IPS-18c (cell line): ENCODE data around the gene LYPD1.
A peak's percentile ranks its signal among the peaks of the same experiment; 100 is the strongest.
"Not testable (repeated sequence)": the region's sequence is repeated elsewhere in the genome, so short reads cannot be mapped to it uniquely, and the experiment has no call there.

ENCODE experiments used
- H3K4me3 ChIP-seq: 2 replicates; pipeline ENCODE4 v1.7.0; 2013; ENCODE audit warnings: low read depth, mild to moderate bottlenecking, low read length, moderate library complexity; ENCODE audit not compliant: insufficient read depth
- H3K9me3 ChIP-seq: one replicate; pipeline ENCODE4 v1.6.1; 2013; ENCODE audit warnings: mild to moderate bottlenecking, low read length, moderate library complexity; ENCODE audit not compliant: control insufficient read depth, insufficient read depth

Gene LYPD1

GRCh38 chr2:132669908-132670495 lies at the start of gene LYPD1:
Gene LYPD1, minus strand, starts transcription at chr2:132670205. Its CDS starts 273 bp downstream, at chr2:132669932.
- peaks cover 7% of the 10 kb centered on the region for H3K9me3 ChIP-seq
- H3K4me3 ChIP-seq = peak within 1 kb of the TSS; percentile 57

GRCh38 chr2:132719480-132719879 lies 49.5 kb upstream of the LYPD1 start:
- Histone ChIP-seq H3K4me3 (no peak overlapping the region), H3K9me3 (no peaks in the 10 kb centered on the region)

- H3K4me3 ChIP-seq = no peak overlapping the region
- no peaks in the 10 kb centered on the region for H3K9me3 ChIP-seq
Observed at GRCh38 chr2:132716954-132717353, 46.9 kb upstream of the LYPD1 start.

GRCh38 chr2:132715386-132716351 lies 45.7 kb upstream of the LYPD1 start:
- Histone ChIP-seq H3K9me3 (no peaks in the 10 kb centered on the region), H3K4me3 (no peak overlapping the region)

GRCh38 chr2:132703396-132703795 lies 33.4 kb upstream of the LYPD1 start:
- Histone ChIP-seq H3K4me3 (no peak overlapping the region), H3K9me3 (no peaks in the 10 kb centered on the region)

GRCh38 chr2:132701810-132702209 lies 31.8 kb upstream of the LYPD1 start:
- H3K4me3 ChIP-seq = no peak overlapping the region
- H3K9me3 ChIP-seq = no peaks in the 10 kb centered on the region

GRCh38 chr2:132699802-132700201 lies 29.8 kb upstream of the LYPD1 start:
- not testable (repeated sequence) for H3K9me3 ChIP-seq, H3K4me3 ChIP-seq

GRCh38 chr2:132698347-132698746 lies 28.3 kb upstream of the LYPD1 start:
- H3K4me3 ChIP-seq, H3K9me3 ChIP-seq: not testable (repeated sequence)

GRCh38 chr2:132697556-132698205 lies 27.7 kb upstream of the LYPD1 start:
- Histone ChIP-seq H3K9me3 (no peaks in the 10 kb centered on the region), H3K4me3 (no peak overlapping the region)

GRCh38 chr2:132692816-132693215 lies 22.8 kb upstream of the LYPD1 start:
- no peak overlapping the region for H3K4me3 ChIP-seq
- no peaks in the 10 kb centered on the region for H3K9me3 ChIP-seq

- no peak overlapping the region for H3K4me3 ChIP-seq
- H3K9me3 ChIP-seq = no peaks in the 10 kb centered on the region
Observed at GRCh38 chr2:132691556-132691955, 21.6 kb upstream of the LYPD1 start.

GRCh38 chr2:132690664-132691303 lies 20.8 kb upstream of the LYPD1 start:
- Histone ChIP-seq H3K4me3 (no peak overlapping the region), H3K9me3 (no peaks in the 10 kb centered on the region)

- H3K9me3 ChIP-seq = no peaks in the 10 kb centered on the region
- H3K4me3 ChIP-seq = no peak overlapping the region
Observed at GRCh38 chr2:132681766-132682165, 11.8 kb upstream of the LYPD1 start.

- no peak overlapping the region for H3K4me3 ChIP-seq
- H3K9me3 ChIP-seq = no peaks in the 10 kb centered on the region
Observed at GRCh38 chr2:132680544-132680943, 10.5 kb upstream of the LYPD1 start.

GRCh38 chr2:132678483-132678882 lies 8.5 kb upstream of the LYPD1 start:
- Histone ChIP-seq H3K4me3 (no peak overlapping the region), H3K9me3 (no peaks in the 10 kb centered on the region)

GRCh38 chr2:132677661-132678060 lies 7.7 kb upstream of the LYPD1 start:
- H3K9me3 ChIP-seq = no peaks in the 10 kb centered on the region
- H3K4me3 ChIP-seq = no peak overlapping the region

GRCh38 chr2:132676999-132677398 lies 7.0 kb upstream of the LYPD1 start:
- Histone ChIP-seq H3K4me3 (no peak overlapping the region), H3K9me3 (no peaks in the 10 kb centered on the region)
